Stimulated activated naive CD4-positive, alpha-beta T cell treated with Interleukin-2 at 50 U/mL for 16 hours (primary cell): Measurements from ENCODE around the gene SHROOM3.

ENCODE experiments used
- DNase-seq: peaks from one replicate; lab custom pipeline; 2025; lab: John Stamatoyannopoulos, UW

Gene SHROOM3

GRCh38 chr4:76624931-76625715 is 190.1 kb downstream of the SHROOM3 start:
- DNase-seq = no peak

DNA sequence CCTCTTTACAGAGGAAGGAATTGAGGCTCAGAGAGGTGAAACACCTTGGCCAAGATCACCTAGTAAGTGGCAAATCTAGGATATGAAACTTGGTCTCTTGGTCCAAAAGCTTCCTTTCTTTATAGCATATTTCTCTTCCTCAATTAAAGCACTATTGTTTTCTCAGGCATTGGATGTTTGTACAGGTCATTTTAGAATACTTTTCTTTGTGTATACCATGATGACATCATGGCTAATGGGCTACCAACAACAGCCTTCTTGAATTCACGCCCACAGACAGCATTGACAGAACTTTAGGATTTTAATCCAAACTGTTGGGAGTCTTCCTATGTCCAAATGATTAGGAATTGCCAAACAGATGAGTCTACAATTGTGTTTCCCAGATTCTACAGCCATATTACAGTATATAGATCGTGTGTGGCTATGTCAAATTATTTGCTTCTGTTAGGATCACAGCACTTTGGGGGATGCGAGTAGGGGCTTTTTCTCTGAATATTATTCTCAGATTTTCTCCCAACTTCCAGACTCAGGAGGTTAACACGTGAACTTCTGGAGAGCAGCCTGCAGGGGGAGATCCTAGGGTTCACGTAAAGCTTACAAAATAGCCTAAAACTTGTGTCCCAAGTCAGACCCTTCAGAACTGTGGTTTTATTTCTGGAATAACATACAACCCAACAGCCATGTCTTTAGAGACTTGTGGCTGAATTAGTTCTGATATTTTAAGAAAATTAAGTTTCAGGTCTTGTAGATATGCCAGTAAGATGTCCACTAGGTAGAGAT is 191.8 kb downstream of the SHROOM3 start:
- DNase-seq = no peak

- no peak for DNase-seq
Observed at GRCh38 chr4:76628251-76628650, 193.2 kb downstream of the SHROOM3 start.

DNA sequence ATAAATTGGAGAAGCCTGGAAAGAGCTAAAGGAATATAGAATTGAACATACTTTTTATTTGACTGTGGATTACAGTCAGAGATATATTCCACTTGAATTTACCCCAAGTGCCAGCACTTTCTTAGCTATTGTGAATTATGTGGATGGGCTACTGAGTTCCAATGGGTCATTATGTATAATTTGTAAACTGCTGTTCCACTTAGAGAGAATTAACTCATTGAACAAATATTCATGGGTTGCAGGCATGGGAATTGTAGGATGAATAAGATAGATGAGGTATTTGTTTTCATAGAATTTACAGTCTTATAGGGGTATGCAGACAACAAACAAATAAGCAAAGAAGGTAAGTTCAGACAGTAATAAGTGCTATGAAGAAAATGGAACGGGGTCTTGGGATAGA is 195.7 kb downstream of the SHROOM3 start:
- DNase-seq = no peak

DNA sequence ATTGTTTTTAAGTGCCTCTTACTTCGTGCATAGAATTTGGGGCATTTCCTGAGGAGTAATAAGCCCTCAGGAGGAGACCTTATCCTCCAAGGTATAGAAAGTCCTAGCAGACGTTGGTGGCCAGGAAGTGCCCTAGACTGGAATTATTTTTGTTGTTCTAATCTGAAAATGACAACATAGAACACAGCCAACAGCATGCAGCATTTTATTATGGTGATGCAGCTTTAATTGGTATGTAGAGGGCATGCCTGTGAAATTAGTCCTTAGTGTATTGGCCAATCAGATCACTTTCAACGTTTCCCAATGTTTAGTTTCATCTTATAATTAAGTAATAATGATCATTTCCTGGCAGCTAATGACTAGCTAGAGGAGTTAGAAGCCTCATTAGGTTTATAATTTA is 199.2 kb downstream of the SHROOM3 start:
- DNase-seq = no peak

- DNase-seq = no peak
Observed at GRCh38 chr4:76637712-76638361, 202.8 kb downstream of the SHROOM3 start.

- DNase-seq = no peak
Observed at GRCh38 chr4:76639288-76639687, 204.3 kb downstream of the SHROOM3 start.

DNA sequence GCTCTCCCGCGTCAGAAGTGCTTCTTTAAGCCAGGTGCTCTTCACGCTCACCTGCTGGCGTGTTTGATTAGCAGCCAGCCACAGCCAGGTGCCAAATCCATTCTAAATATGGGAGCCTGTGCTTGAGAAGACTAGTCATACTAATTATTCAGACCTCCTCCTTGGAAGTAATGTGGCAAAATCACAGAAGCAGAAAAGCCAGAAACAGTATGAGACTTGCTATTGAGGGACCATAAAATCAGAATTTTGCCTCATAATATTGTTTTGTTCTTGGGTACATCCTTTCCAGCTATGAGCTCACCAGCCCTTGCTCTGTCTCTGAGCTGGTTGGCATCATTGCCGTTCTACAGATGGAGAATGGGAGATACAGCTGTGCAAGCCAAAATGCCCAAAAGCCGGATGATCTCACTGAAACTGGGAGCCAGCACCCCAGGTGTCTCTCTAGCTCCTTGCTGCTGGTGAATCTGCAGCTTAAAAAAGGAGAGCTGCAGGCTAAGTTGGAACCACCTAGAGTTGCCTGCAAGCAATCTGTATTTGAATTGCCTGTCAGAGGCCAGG is 205.4 kb downstream of the SHROOM3 start:
- no peak for DNase-seq

GRCh38 chr4:76641351-76641750 is 206.3 kb downstream of the SHROOM3 start:
- DNase-seq = no peak

- no peak for DNase-seq
Observed at GRCh38 chr4:76641758-76642157, 206.7 kb downstream of the SHROOM3 start.

DNA sequence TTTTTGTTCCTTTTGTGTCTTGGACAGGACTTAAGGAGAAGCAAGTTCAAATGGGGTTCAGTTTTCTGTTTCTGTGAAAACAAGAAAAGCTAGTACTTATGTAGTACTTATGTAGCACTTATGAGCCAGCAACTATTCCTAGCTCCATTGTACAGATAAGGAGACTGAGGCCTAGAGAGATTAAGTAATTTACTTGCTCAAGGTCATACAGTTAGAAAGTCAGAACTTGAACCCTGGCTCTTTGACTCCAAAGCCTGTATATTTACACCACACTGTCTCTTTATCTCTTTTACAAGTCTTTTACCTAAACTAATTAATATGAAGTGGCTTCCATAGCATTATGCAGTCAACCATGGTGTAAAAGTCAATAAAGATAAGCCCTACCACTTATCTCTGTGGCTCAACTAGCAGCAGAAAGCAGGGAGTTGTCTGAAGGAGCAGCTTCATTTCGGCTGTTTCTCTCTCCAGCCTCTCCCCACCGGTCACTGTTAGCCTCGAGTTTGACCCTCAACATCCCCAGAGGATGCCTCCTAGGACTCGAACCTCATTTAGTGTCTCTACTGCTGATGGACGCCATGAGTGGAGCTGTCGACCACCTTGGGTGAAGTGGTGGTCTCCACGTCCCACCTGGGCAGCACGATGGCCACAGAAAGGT is 209.9 kb downstream of the SHROOM3 start:
- no peak for DNase-seq

GRCh38 chr4:76649086-76649485 is 214.1 kb downstream of the SHROOM3 start:
- DNase-seq = no peak

- no peak for DNase-seq
Observed at GRCh38 chr4:76651616-76652015, 216.6 kb downstream of the SHROOM3 start.

DNA sequence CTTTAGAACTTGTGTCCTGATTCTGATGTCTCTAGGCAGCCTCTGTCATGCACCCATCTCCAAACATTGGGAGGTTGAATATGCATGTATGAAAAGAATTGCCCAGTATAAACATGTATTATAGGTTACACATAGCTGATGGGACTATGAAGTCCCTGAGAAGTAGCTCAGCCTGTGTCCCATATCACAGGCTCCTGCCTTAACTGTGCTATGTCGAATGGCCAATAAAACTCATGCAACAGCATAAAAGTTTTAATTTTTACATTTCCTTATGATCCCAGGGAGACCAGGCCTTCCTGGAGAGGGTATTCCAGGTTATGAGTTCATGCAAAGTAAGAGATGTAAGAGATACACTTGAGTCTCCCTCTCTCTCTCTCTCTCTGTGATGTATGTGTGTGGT is 217.4 kb downstream of the SHROOM3 start:
- DNase-seq = no peak

GRCh38 chr4:76654084-76654483 is 219.1 kb downstream of the SHROOM3 start:
- DNase-seq = no peak

DNA sequence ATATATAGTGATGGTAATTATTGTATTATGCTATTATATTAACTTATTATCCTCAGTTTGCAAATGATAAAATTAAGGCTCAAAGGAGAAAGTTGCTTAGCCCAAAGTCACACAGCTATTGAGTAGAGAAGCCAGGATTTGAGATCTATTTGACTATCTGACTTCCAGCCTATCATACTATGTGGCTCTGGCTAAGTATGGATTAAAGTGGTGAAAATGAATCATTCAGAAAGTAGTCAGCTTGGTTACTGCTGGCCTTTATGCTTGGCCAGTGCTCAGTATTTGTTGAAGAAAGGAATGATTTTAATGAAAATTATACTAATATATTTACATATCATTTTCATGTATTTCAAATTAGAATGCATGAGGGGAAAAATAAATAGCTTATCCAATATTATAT is 219.8 kb downstream of the SHROOM3 start:
- DNase-seq = no peak

- no peak for DNase-seq
Observed at GRCh38 chr4:76655566-76656479, 220.8 kb downstream of the SHROOM3 start.

DNA sequence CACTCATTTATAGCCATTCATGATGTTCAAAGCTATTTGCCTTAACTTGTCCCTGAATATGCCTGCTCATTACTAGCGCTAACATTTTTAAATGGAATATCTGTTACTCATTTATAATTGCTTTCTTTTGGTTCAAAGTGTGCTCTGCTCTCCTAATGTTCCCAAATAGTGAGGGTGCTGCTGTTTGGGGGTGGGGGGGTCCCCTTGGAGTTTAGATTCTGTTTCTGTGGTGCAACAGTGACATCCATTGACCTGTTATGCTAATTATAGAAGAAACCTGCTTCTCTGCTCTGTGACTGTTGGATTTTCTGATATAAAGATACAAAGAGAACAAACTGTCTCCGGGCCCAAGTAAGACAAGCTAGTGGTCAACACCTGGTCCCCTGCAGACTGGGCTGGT is 222.4 kb downstream of the SHROOM3 start:
- no peak for DNase-seq

GRCh38 chr4:76658231-76659102 is 223.4 kb downstream of the SHROOM3 start:
- DNase-seq = no peak

DNA sequence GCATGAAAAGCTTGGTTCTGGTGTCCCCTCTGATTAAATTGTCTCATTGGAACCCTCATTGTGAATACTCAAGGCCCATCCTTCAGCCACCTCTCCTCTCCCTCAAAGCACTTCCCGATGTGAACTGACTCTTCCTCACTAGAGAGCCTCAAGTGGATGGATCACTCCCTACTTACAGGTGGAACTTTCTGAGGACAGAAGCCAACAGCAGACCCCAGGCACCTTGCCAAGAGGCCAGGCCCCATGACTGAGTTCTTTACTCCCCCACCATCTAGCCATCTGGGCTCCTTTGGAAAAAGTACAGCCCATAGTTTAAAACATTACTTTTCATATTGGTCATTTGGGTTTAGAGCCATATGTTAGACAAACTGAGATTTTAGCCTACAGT is 224.1 kb downstream of the SHROOM3 start:
- DNase-seq = no peak
